ENCODE results near the gene ZNF148. TPM values are rescaled to one million over a fixed set of nuclear protein-coding genes. Genes with fewer than 3 reads are reported as not detected.
"Not testable (repeated sequence)": the region's sequence is repeated elsewhere in the genome, so short reads cannot be mapped to it uniquely, and the experiment has no call there.

ZNF148 gene
- total RNA-seq, 1 donor from 2014 or later, result 38.3 TPM

DNA sequence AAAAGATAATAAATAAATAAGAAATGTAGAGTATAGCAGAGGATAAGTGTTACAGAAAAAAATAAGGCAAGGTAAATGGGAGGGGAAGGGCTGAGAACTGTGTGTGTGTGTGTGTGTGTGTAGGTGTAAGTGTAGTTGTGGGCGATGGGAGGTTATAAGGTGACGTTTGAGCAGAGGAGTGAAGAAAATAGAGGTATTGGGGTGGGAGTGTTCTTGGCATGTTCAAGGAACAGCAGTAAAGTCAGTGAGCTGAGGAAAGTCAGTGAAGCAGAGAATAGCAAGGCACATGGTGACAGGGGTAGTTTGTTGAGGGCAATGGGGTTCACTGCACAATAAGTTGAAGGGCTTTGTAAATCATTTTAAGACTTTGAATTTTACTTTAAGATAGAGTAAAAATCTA, 30.9 kb upstream of the ZNF148 start:
- no peak overlapping the region for H3K4me3 Mint-ChIP-seq
- H3K27ac Mint-ChIP-seq (ENCODE audit: unreplicated experiment), result no peak overlapping the region
- no peak for DNase-seq (ENCODE audit: low read depth, low spot score)
- peaks cover 5% of the 10 kb centered on the region for H3K27me3 Mint-ChIP-seq (ENCODE audit: low read depth)
- TF ChIP-seq CTCF (conservative IDR thresholded peaks at IDR 0.05), result no peak
- peaks cover 3% of the 10 kb centered on the region for H3K9me3 Mint-ChIP-seq
- no peaks in the 10 kb centered on the region for H3K4me1 Mint-ChIP-seq
- H3K36me3 Mint-ChIP-seq (ENCODE audit: low read depth), result no peaks in the 10 kb centered on the region

DNA sequence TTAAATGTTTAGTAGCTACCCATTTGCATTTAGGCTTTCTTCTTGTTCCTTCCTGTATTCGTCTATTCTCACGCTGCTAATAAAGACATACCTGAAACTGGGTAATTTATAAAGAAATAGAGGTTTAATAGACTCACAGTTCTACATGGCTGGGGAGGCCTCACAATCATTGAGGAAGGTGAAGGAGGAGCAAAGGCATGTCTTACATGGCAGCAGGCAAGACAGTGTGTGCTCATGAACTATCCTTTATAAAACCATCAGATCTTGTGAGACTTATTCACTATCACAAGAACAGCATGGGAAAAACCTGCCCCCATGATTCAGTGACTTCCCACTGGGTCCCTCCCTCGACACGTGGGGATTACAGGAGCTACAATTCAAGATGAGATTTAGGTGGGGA, 30.4 kb upstream of the ZNF148 start:
- H3K36me3 Mint-ChIP-seq (ENCODE audit: low read depth); DNase-seq (ENCODE audit: low read depth, low spot score); H3K27me3 Mint-ChIP-seq (ENCODE audit: low read depth); H3K4me3 Mint-ChIP-seq; H3K4me1 Mint-ChIP-seq; H3K27ac Mint-ChIP-seq (ENCODE audit: unreplicated experiment); H3K9me3 Mint-ChIP-seq: not testable (repeated sequence)

DNA sequence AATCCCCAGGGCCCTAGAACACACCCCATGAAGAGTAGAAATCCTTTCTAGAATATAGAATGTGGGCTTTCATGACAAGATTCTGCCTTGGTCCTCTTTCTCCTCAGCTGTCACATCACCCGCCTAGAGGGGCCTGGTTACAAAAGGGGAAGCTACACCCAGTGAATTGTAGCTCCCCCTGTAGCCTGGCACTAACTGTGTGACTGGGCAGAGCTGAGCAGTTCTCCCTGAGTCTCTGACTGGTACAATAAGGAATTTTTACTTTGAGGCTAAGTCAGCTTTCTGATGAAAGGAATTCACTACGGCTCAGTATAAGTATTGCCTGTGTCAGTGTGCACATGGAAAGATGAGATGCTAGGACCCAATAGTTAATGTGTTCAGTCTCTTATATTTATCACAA, 28.7 kb upstream of the ZNF148 start:
- no peaks in the 10 kb centered on the region for H3K36me3 Mint-ChIP-seq (ENCODE audit: low read depth)
- H3K4me3 Mint-ChIP-seq, result no peak overlapping the region
- peaks cover 3% of the 10 kb centered on the region for H3K9me3 Mint-ChIP-seq
- TF ChIP-seq CTCF (conservative IDR thresholded peaks at IDR 0.05), result no peak
- DNase-seq (ENCODE audit: low read depth, low spot score), result no peak
- no peaks in the 10 kb centered on the region for H3K27me3 Mint-ChIP-seq (ENCODE audit: low read depth)
- H3K27ac Mint-ChIP-seq (ENCODE audit: unreplicated experiment), result no peak overlapping the region
- no peaks in the 10 kb centered on the region for H3K4me1 Mint-ChIP-seq

DNA sequence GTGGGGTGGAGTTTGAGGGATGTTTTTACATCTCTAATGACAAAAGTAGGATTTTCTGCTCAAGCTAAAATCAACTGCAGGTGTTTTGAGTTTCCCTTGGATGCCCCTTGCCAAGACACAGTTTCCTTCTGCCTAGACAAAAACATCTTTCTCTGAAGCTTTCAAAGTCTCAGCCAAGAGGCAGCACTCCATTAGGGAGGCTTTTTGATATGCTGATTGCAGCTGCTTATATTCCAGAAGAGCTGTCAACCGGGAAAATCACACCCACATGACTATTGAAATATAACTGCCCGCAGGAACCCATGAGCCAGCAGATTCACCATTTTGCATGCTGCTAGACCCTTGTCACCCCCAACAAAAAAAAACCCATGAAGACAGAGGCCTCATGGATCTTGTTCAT, 27.5 kb upstream of the ZNF148 start:
- no peaks in the 10 kb centered on the region for H3K36me3 Mint-ChIP-seq (ENCODE audit: low read depth)
- peaks cover 3% of the 10 kb centered on the region for H3K9me3 Mint-ChIP-seq
- H3K27ac Mint-ChIP-seq (ENCODE audit: unreplicated experiment), result no peak overlapping the region
- no peak for DNase-seq (ENCODE audit: low read depth, low spot score)
- TF ChIP-seq CTCF (conservative IDR thresholded peaks at IDR 0.05), result no peak
- H3K4me1 Mint-ChIP-seq, result no peaks in the 10 kb centered on the region
- H3K4me3 Mint-ChIP-seq, result no peak overlapping the region
- peaks cover 4% of the 10 kb centered on the region for H3K27me3 Mint-ChIP-seq (ENCODE audit: low read depth)

- H3K27me3 Mint-ChIP-seq (ENCODE audit: low read depth), result peaks cover 4% of the 10 kb centered on the region
- H3K4me3 Mint-ChIP-seq, result no peak overlapping the region
- H3K36me3 Mint-ChIP-seq (ENCODE audit: low read depth), result no peaks in the 10 kb centered on the region
- TF ChIP-seq CTCF (conservative IDR thresholded peaks at IDR 0.05), result no peak
- no peak overlapping the region for H3K27ac Mint-ChIP-seq (ENCODE audit: unreplicated experiment)
- peaks cover 3% of the 10 kb centered on the region for H3K9me3 Mint-ChIP-seq
- DNase-seq (ENCODE audit: low read depth, low spot score), result no peak
- H3K4me1 Mint-ChIP-seq, result no peaks in the 10 kb centered on the region
These were observed 26.3 kb upstream of the ZNF148 start for GRCh38 chr3:125401402-125401801.

GRCh38 chr3:125398952-125399351, 23.8 kb upstream of the ZNF148 start:
- H3K36me3 Mint-ChIP-seq (ENCODE audit: low read depth), result no peaks in the 10 kb centered on the region
- H3K4me3 Mint-ChIP-seq, result no peak overlapping the region
- H3K27me3 Mint-ChIP-seq (ENCODE audit: low read depth), result peaks cover 4% of the 10 kb centered on the region
- TF ChIP-seq CTCF (conservative IDR thresholded peaks at IDR 0.05), result no peak
- H3K9me3 Mint-ChIP-seq, result no peaks in the 10 kb centered on the region
- peaks cover 8% of the 10 kb centered on the region for H3K4me1 Mint-ChIP-seq
- H3K27ac Mint-ChIP-seq (ENCODE audit: unreplicated experiment), result no peak overlapping the region
- DNase-seq (ENCODE audit: low read depth, low spot score), result no peak

Data from neural crest cell (in vitro differentiated cells).